H9 (cell line): ENCODE data around the gene PTN. TPM values are rescaled to one million over a fixed set of nuclear protein-coding genes. Genes with fewer than 3 reads are reported as not detected.

ENCODE experiments used
- DNase-seq: peaks from one replicate; pipeline ENCODE4 v3.0.0-alpha.2; 2017
- H2AFZ ChIP-seq: one replicate; pipeline ENCODE4 v1.6.1; 2013; ENCODE audit warnings: mild to moderate bottlenecking, low read length, control low read depth, moderate library complexity
- H2AK5ac ChIP-seq: 2 replicates; pipeline ENCODE4 v1.6.1; 2013; ENCODE audit warnings: low read length, control low read depth, mixed read lengths; ENCODE audit not compliant: insufficient read length
- H2BK120ac ChIP-seq: one replicate; pipeline ENCODE4 v1.6.1; 2013; ENCODE audit warnings: low read depth, mild to moderate bottlenecking, low read length, control low read depth, inconsistent platforms; ENCODE audit not compliant: poor library complexity, severe bottlenecking
- H2BK12ac ChIP-seq: 2 replicates; pipeline ENCODE4 v1.6.1; 2013; ENCODE audit warnings: low read length, control low read depth, mixed read lengths, low read depth; ENCODE audit not compliant: insufficient read length
- H2BK15ac ChIP-seq: 2 replicates; pipeline ENCODE4 v1.6.1; 2013; ENCODE audit warnings: low read depth, low read length, control low read depth
- H2BK20ac ChIP-seq: one replicate; pipeline ENCODE4 v1.6.1; 2013; ENCODE audit warnings: low read depth, mild to moderate bottlenecking, low read length, control low read depth, inconsistent platforms; ENCODE audit not compliant: poor library complexity, severe bottlenecking
- H2BK5ac ChIP-seq: 2 replicates; pipeline ENCODE4 v1.6.1; 2013; ENCODE audit warnings: low read length, control low read depth, mixed read lengths; ENCODE audit not compliant: insufficient read length
- H3K14ac ChIP-seq: 2 replicates; pipeline ENCODE4 v1.6.1; 2013; ENCODE audit warnings: low read length, control low read depth; ENCODE audit not compliant: insufficient read depth
- H3K18ac ChIP-seq: 2 replicates; pipeline ENCODE4 v1.6.1; 2013; ENCODE audit warnings: low read depth, mild to moderate bottlenecking, mixed read lengths, low read length, control low read depth; ENCODE audit not compliant: insufficient read length
- H3K23ac ChIP-seq: 2 replicates; pipeline ENCODE4 v1.6.1; 2013; ENCODE audit warnings: low read length, control low read depth, mixed read lengths, low read depth; ENCODE audit not compliant: insufficient read length
- H3K23me2 ChIP-seq: 2 replicates; pipeline ENCODE4 v1.6.1; 2013; ENCODE audit warnings: low read depth, mild to moderate bottlenecking, mixed read lengths, low read length, control low read depth; ENCODE audit not compliant: insufficient read length, poor library complexity, severe bottlenecking
- H3K27ac ChIP-seq: 2 replicates; pipeline ENCODE4 v1.5.1; 2013; ENCODE audit warnings: low read length, control low read depth, mixed read lengths, low read depth; ENCODE audit not compliant: insufficient read length
- H3K27me3 ChIP-seq: 2 replicates; pipeline ENCODE4 v1.6.1; 2013; ENCODE audit warnings: low read length, control low read depth, inconsistent platforms; ENCODE audit not compliant: insufficient read depth
- H3K4ac ChIP-seq: 2 replicates; pipeline ENCODE4 v1.6.1; 2013; ENCODE audit warnings: low read depth, mild to moderate bottlenecking, control low read depth, inconsistent platforms, low read length, moderate library complexity
- H3K4me1 ChIP-seq: 2 replicates; pipeline ENCODE4 v1.6.1; 2013; ENCODE audit warnings: low read length, control low read depth, inconsistent platforms; ENCODE audit not compliant: insufficient read depth
- H3K4me2 ChIP-seq: 2 replicates; pipeline ENCODE4 v1.6.1; 2013; ENCODE audit warnings: low read length, control low read depth, mixed read lengths; ENCODE audit not compliant: insufficient read length, insufficient read depth
- H3K56ac ChIP-seq: 2 replicates; pipeline ENCODE4 v1.6.1; 2013; ENCODE audit warnings: low read depth, mild to moderate bottlenecking, mixed read lengths, low read length, control low read depth; ENCODE audit not compliant: insufficient read length
- H3K79me1 ChIP-seq: 2 replicates; pipeline ENCODE4 v1.6.1; 2013; ENCODE audit warnings: low read depth, mild to moderate bottlenecking, moderate library complexity, low read length, control low read depth, inconsistent platforms; ENCODE audit not compliant: insufficient read depth, poor library complexity, severe bottlenecking
- H3K79me2 ChIP-seq: 2 replicates; pipeline ENCODE4 v1.6.1; 2013; ENCODE audit warnings: low read length, control low read depth, inconsistent platforms; ENCODE audit not compliant: insufficient read depth
- H3K9ac ChIP-seq: 2 replicates; pipeline ENCODE4 v1.6.1; 2013; ENCODE audit warnings: low read length, control low read depth, mixed read lengths; ENCODE audit not compliant: insufficient read length; ENCODE audit errors: extremely low read depth
- H3K9me3 ChIP-seq: one replicate; pipeline ENCODE4 v1.6.1; 2013; ENCODE audit warnings: low read depth, low read length, inconsistent platforms; ENCODE audit not compliant: control insufficient read depth
- H3T11ph ChIP-seq: one replicate; pipeline ENCODE4 v1.6.1; 2013; ENCODE audit warnings: mild to moderate bottlenecking, low read length, control low read depth, inconsistent platforms
- H4K20me1 ChIP-seq: one replicate; pipeline ENCODE4 v1.6.1; 2013; ENCODE audit not compliant: control insufficient read depth, insufficient read length, insufficient read depth
- H4K5ac ChIP-seq: 2 replicates; pipeline ENCODE4 v1.6.1; 2013; ENCODE audit warnings: low read depth, mild to moderate bottlenecking, mixed read lengths, low read length, control low read depth; ENCODE audit not compliant: insufficient read length
- H4K8ac ChIP-seq: replicated peaks from 2 replicates; pipeline ENCODE4 v1.6.1; 2013; ENCODE audit warnings: low read length, control low read depth, mixed read lengths, low read depth; ENCODE audit not compliant: insufficient read length
- H4K91ac ChIP-seq: 2 replicates; pipeline ENCODE4 v1.6.1; 2013; ENCODE audit warnings: low read depth, mild to moderate bottlenecking, moderate library complexity, mixed read lengths, low read length, control low read depth; ENCODE audit not compliant: insufficient read length
- H3K27ac Mint-ChIP-seq, 3 experiments: 2 replicates in 2 of 3; 3 replicates in 1 of 3; pipeline ENCODE4 v1.8.0; 2020 to 2021; ENCODE audit warnings: mixed read lengths in 3 of 3, mild to moderate bottlenecking in 1 of 3, moderate library complexity in 1 of 3
- H3K27me3 Mint-ChIP-seq: 2 replicates; pipeline ENCODE4 v1.8.0; 2021; ENCODE audit warnings: low read depth, mild to moderate bottlenecking, moderate library complexity, mixed read lengths
- H3K36me3 Mint-ChIP-seq, 3 experiments: 2 replicates in 2 of 3; 3 replicates in 1 of 3; pipeline ENCODE4 v1.8.0; 2020 to 2021; ENCODE audit warnings: low read depth in 3 of 3, mixed read lengths in 3 of 3; ENCODE audit not compliant: insufficient read depth in 1 of 3
- H3K4me1 Mint-ChIP-seq, 2 experiments: 2 replicates each; pipeline ENCODE4 v1.8.0; 2020; ENCODE audit warnings: mixed read lengths in 2 of 2
- H3K4me3 Mint-ChIP-seq, 2 experiments: 2 replicates in 1 of 2; 3 replicates in 1 of 2; pipeline ENCODE4 v1.8.0; 2020 to 2021; ENCODE audit warnings: mild to moderate bottlenecking in 2 of 2, mixed read lengths in 2 of 2, moderate library complexity in 1 of 2
- H3K9me3 Mint-ChIP-seq, 2 experiments: 2 replicates in 1 of 2; 3 replicates in 1 of 2; pipeline ENCODE4 v1.8.0; 2020; ENCODE audit warnings: mild to moderate bottlenecking in 2 of 2, mixed read lengths in 2 of 2, moderate library complexity in 1 of 2
- WGBS: extraction: QIAGEN DNeasy Blood & Tissue Kit; methylation state at CpG from one replicate; pipeline ENCODE4 v1.1.7; 2013; ENCODE audit warnings: missing lambda C conversion rate, low lambda C conversion rate, mixed read lengths; ENCODE audit not compliant: insufficient read length; ENCODE audit errors: extremely low coverage; 5-methylcytosine and 5-hydroxymethylcytosine counted together
- total RNA-seq: library from RNA; stranded (reverse); gene quantifications from 2 replicates; pipeline ENCODE4 v1.2.1, GENCODE V29; 2021
- TF ChIP-seq, protein P1 (sequence below): fragments of 200-600 bp; sonication (generic); conservative IDR thresholded peaks from 3 replicates; pipeline ENCODE4 v1.8.0; 2021; ENCODE audit warnings: antibody characterized with exemption, mild to moderate bottlenecking

PTN gene
- total RNA-seq, 1 experiment from 2014 or later: 16.5 TPM

DNA sequence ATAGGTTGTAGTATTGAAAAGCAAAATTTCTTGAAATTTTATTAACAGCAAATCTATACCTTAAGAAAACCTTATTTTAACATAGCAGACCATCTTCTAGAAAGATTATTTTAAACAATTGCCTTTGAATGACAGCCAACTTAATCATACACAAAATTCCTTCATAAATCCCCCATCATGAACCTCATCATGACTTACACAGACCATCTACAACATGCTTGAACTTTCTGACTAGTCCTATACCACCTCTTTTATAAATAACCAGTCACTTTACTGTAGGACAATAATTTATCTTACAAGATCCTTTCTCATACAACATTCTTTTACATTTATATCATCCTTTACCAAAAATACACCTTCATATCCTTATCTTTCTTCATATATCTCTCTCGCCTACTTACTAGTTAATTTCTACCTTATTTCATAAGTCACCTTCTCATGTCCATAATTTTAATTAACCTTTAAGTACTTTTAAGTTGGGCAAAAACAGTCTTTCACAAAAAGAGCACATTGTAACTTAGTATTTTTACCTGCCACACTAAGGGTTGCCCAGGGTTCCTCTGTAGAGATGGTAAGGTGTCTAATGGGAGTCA lies 16.6 kb upstream of the PTN start:
- Histone ChIP-seq H3K9me3 (peaks cover 38% of the 10 kb centered on the region), H3K4me2 (no peak overlapping the region)

More for the DNA sequence above, 16.6 kb upstream of the PTN start:
- H3K4ac ChIP-seq: no peak overlapping the region
- no peaks in the 10 kb centered on the region for H3K4me1 Mint-ChIP-seq
- no peak overlapping the region for H3K27ac ChIP-seq
- no peak overlapping the region for H3K9ac ChIP-seq
- no peak overlapping the region for H2BK5ac ChIP-seq
- H4K5ac ChIP-seq: no peak overlapping the region
- no peak overlapping the region for H2BK120ac ChIP-seq
- peaks cover 38 to 74% (median 59%) of the 10 kb centered on the region in 3 experiments for H3K36me3 Mint-ChIP-seq
- no peak overlapping the region for H2BK20ac ChIP-seq
- H3K23me2 ChIP-seq: no peaks in the 10 kb centered on the region
- TF ChIP-seq, protein P1, sequence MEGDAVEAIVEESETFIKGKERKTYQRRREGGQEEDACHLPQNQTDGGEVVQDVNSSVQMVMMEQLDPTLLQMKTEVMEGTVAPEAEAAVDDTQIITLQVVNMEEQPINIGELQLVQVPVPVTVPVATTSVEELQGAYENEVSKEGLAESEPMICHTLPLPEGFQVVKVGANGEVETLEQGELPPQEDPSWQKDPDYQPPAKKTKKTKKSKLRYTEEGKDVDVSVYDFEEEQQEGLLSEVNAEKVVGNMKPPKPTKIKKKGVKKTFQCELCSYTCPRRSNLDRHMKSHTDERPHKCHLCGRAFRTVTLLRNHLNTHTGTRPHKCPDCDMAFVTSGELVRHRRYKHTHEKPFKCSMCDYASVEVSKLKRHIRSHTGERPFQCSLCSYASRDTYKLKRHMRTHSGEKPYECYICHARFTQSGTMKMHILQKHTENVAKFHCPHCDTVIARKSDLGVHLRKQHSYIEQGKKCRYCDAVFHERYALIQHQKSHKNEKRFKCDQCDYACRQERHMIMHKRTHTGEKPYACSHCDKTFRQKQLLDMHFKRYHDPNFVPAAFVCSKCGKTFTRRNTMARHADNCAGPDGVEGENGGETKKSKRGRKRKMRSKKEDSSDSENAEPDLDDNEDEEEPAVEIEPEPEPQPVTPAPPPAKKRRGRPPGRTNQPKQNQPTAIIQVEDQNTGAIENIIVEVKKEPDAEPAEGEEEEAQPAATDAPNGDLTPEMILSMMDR: no peak
- no peaks in the 10 kb centered on the region for H3K79me2 ChIP-seq
- no peak overlapping the region for H4K91ac ChIP-seq
- H3K23ac ChIP-seq: no peak overlapping the region
- no peak for DNase-seq
- H3K27me3 Mint-ChIP-seq: no peaks in the 10 kb centered on the region; the same call in 1 of the 2 replicates
- H3K56ac ChIP-seq: no peak overlapping the region
- no peak overlapping the region for H2AK5ac ChIP-seq
- H4K8ac ChIP-seq: no peak overlapping the region
- H3K9me3 Mint-ChIP-seq: peaks cover 79 to 80% of the 10 kb centered on the region in 2 experiments
- H3K27me3 ChIP-seq: no peaks in the 10 kb centered on the region
- H2AFZ ChIP-seq: no peak overlapping the region
- 100% methylated on average over 1 of the region's 1 CpG for WGBS
- no peak overlapping the region for H3K14ac ChIP-seq
- H2BK15ac ChIP-seq: no peak overlapping the region
- no peaks in the 10 kb centered on the region for H3K79me1 ChIP-seq
- H3T11ph ChIP-seq: no peak overlapping the region
- H3K18ac ChIP-seq: no peak overlapping the region
- no peaks in the 10 kb centered on the region for H4K20me1 ChIP-seq
- H3K27ac Mint-ChIP-seq: no peak overlapping the region
- no peak overlapping the region for H2BK12ac ChIP-seq
- no peaks in the 10 kb centered on the region for H3K4me1 ChIP-seq
- no peak overlapping the region for H3K4me3 Mint-ChIP-seq
